Measurements from ENCODE around the gene GOLGA8B. TPM values are rescaled to one million over a fixed set of nuclear protein-coding genes. Genes with fewer than 3 reads are reported as not detected.
A peak's percentile ranks its signal among the peaks of the same experiment; 100 is the strongest.
"Not testable (repeated sequence)": the region's sequence is repeated elsewhere in the genome, so short reads cannot be mapped to it uniquely, and the experiment has no call there.

GOLGA8B gene
- 100 to 1,000 TPM; 132 to 139 TPM for total RNA-seq

GRCh38 chr15:34583399-34584329 lies at the start of gene GOLGA8B:
Gene GOLGA8B, minus strand, starts transcription at chr15:34583651. Its CDS starts 47,739 bp downstream, at chr15:34535912.
- Mint-ChIP-seq H3K27me3 (peaks cover 31% of the 10 kb centered on the region), H3K27ac (peak within 1 kb of the TSS; percentile 79), H3K4me1 (peaks cover 25% of the 10 kb centered on the region), H3K36me3 (peaks cover 1% of the 10 kb centered on the region), H3K4me3 (peak within 1 kb of the TSS; percentile 88), H3K9me3 (no peaks in the 10 kb centered on the region)
- peak; percentile 82 for DNase-seq

GRCh38 chr15:34633165-34633564 lies 49.7 kb upstream of the GOLGA8B start:
- H3K27ac Mint-ChIP-seq, DNase-seq, H3K4me1 Mint-ChIP-seq, H3K36me3 Mint-ChIP-seq, H3K4me3 Mint-ChIP-seq: not testable (repeated sequence)
- peaks cover 14% of the 10 kb centered on the region for H3K9me3 Mint-ChIP-seq
- peaks cover 25% of the 10 kb centered on the region for H3K27me3 Mint-ChIP-seq

- no peaks in the 10 kb centered on the region for H3K36me3 Mint-ChIP-seq
- H3K27me3 Mint-ChIP-seq: peaks cover 32% of the 10 kb centered on the region
- peaks cover 8% of the 10 kb centered on the region for H3K4me1 Mint-ChIP-seq
- no peak overlapping the region for H3K27ac Mint-ChIP-seq
- peaks cover 18% of the 10 kb centered on the region for H3K9me3 Mint-ChIP-seq
- DNase-seq: no peak
- H3K4me3 Mint-ChIP-seq: no peak overlapping the region
These were observed 45.2 kb upstream of the GOLGA8B start for GRCh38 chr15:34628577-34629152.

GRCh38 chr15:34625007-34625406 lies 41.6 kb upstream of the GOLGA8B start:
- DNase-seq: no peak
- H3K27me3 Mint-ChIP-seq: peaks cover 37% of the 10 kb centered on the region
- peaks cover 4% of the 10 kb centered on the region for H3K9me3 Mint-ChIP-seq
- H3K4me1 Mint-ChIP-seq: no peaks in the 10 kb centered on the region
- H3K36me3 Mint-ChIP-seq: no peaks in the 10 kb centered on the region
- no peak overlapping the region for H3K27ac Mint-ChIP-seq
- no peak overlapping the region for H3K4me3 Mint-ChIP-seq

- Mint-ChIP-seq H3K4me3 (no peak overlapping the region), H3K4me1 (no peaks in the 10 kb centered on the region), H3K36me3 (no peaks in the 10 kb centered on the region), H3K27me3 (peaks cover 42% of the 10 kb centered on the region), H3K27ac (no peak overlapping the region), H3K9me3 (no peaks in the 10 kb centered on the region)
- DNase-seq: no peak
These were observed 38.2 kb upstream of the GOLGA8B start for GRCh38 chr15:34621675-34622074.

- Mint-ChIP-seq H3K9me3 (no peaks in the 10 kb centered on the region), H3K4me1 (no peaks in the 10 kb centered on the region), H3K4me3 (no peak overlapping the region), H3K36me3 (no peaks in the 10 kb centered on the region), H3K27ac (no peak overlapping the region), H3K27me3 (peaks cover 45% of the 10 kb centered on the region)
- DNase-seq: no peak
These were observed 37.4 kb upstream of the GOLGA8B start for GRCh38 chr15:34620814-34621213.

GRCh38 chr15:34620142-34620541 lies 36.7 kb upstream of the GOLGA8B start:
- H3K27me3 Mint-ChIP-seq: peaks cover 45% of the 10 kb centered on the region
- no peaks in the 10 kb centered on the region for H3K4me1 Mint-ChIP-seq
- no peaks in the 10 kb centered on the region for H3K9me3 Mint-ChIP-seq
- no peak overlapping the region for H3K27ac Mint-ChIP-seq
- DNase-seq: no peak
- no peak overlapping the region for H3K4me3 Mint-ChIP-seq
- no peaks in the 10 kb centered on the region for H3K36me3 Mint-ChIP-seq

- Mint-ChIP-seq H3K36me3 (no peaks in the 10 kb centered on the region), H3K27ac (no peak overlapping the region), H3K27me3 (peaks cover 41% of the 10 kb centered on the region), H3K4me3 (no peak overlapping the region), H3K4me1 (no peaks in the 10 kb centered on the region), H3K9me3 (no peaks in the 10 kb centered on the region)
- no peak for DNase-seq
These were observed 35.7 kb upstream of the GOLGA8B start for GRCh38 chr15:34619151-34619550.

- Mint-ChIP-seq H3K27me3 (peaks cover 42% of the 10 kb centered on the region), H3K36me3 (no peaks in the 10 kb centered on the region), H3K27ac (no peak overlapping the region), H3K9me3 (no peaks in the 10 kb centered on the region), H3K4me1 (no peaks in the 10 kb centered on the region), H3K4me3 (no peak overlapping the region)
- no peak for DNase-seq
These were observed 34.6 kb upstream of the GOLGA8B start for GRCh38 chr15:34618073-34618472.

GRCh38 chr15:34616613-34617012 lies 33.2 kb upstream of the GOLGA8B start:
- no peaks in the 10 kb centered on the region for H3K4me1 Mint-ChIP-seq
- H3K27me3 Mint-ChIP-seq: peaks cover 33% of the 10 kb centered on the region

GRCh38 chr15:34613997-34614396 lies 30.5 kb upstream of the GOLGA8B start:
- H3K27ac Mint-ChIP-seq: no peak overlapping the region
- H3K36me3 Mint-ChIP-seq: no peaks in the 10 kb centered on the region
- no peak overlapping the region for H3K4me3 Mint-ChIP-seq
- H3K4me1 Mint-ChIP-seq: peaks cover 13% of the 10 kb centered on the region
- DNase-seq: no peak
- H3K9me3 Mint-ChIP-seq: no peaks in the 10 kb centered on the region
- peaks cover 9% of the 10 kb centered on the region for H3K27me3 Mint-ChIP-seq

More at GRCh38 chr15:34616613-34617012, 33.2 kb upstream of the GOLGA8B start:
- H3K9me3 Mint-ChIP-seq: no peaks in the 10 kb centered on the region
- H3K4me3 Mint-ChIP-seq: no peak overlapping the region
- no peak overlapping the region for H3K27ac Mint-ChIP-seq
- no peaks in the 10 kb centered on the region for H3K36me3 Mint-ChIP-seq
- DNase-seq: no peak

GRCh38 chr15:34613301-34613700 lies 29.9 kb upstream of the GOLGA8B start:
- Mint-ChIP-seq H3K4me3 (no peak overlapping the region), H3K4me1 (peaks cover 13% of the 10 kb centered on the region), H3K9me3 (no peaks in the 10 kb centered on the region), H3K27ac (no peak overlapping the region), H3K36me3 (no peaks in the 10 kb centered on the region), H3K27me3 (peaks cover 9% of the 10 kb centered on the region)
- DNase-seq: no peak

- Mint-ChIP-seq H3K9me3 (no peaks in the 10 kb centered on the region), H3K27me3 (peaks cover 4% of the 10 kb centered on the region), H3K27ac (no peak overlapping the region), H3K36me3 (no peaks in the 10 kb centered on the region), H3K4me1 (peaks cover 13% of the 10 kb centered on the region), H3K4me3 (no peak overlapping the region)
- no peak for DNase-seq
These were observed 26.9 kb upstream of the GOLGA8B start for GRCh38 chr15:34610354-34610753.

GRCh38 chr15:34609102-34610057 lies 25.9 kb upstream of the GOLGA8B start:
- Mint-ChIP-seq H3K27ac (peak overlapping the region; percentile 57), H3K9me3 (no peaks in the 10 kb centered on the region), H3K4me3 (no peak overlapping the region), H3K36me3 (no peaks in the 10 kb centered on the region), H3K27me3 (peaks cover 7% of the 10 kb centered on the region), H3K4me1 (peaks cover 13% of the 10 kb centered on the region)
- no peak for DNase-seq

GRCh38 chr15:34608517-34608916 lies 25.1 kb upstream of the GOLGA8B start:
- peaks cover 15% of the 10 kb centered on the region for H3K27me3 Mint-ChIP-seq
- H3K4me1 Mint-ChIP-seq: peaks cover 13% of the 10 kb centered on the region
- no peak for DNase-seq
- no peaks in the 10 kb centered on the region for H3K9me3 Mint-ChIP-seq
- H3K4me3 Mint-ChIP-seq: no peak overlapping the region
- no peak overlapping the region for H3K27ac Mint-ChIP-seq
- no peaks in the 10 kb centered on the region for H3K36me3 Mint-ChIP-seq

Measured in activated naive CD8-positive, alpha-beta T cell treated with anti-CD3 and anti-CD28 coated beads for 36 hours (primary cell).